K562 (cell line): ENCODE measurements around the gene PPP1R12C.

Experiments
- ESRRA ChIP-seq: fragments of 450-650 bp; IDR thresholded peaks from 2 replicates; pipeline ENCODE4 v1.6.1; 2014; ENCODE audit warnings: low read depth, mild to moderate bottlenecking, moderate library complexity, borderline replicate concordance
- HEY1 ChIP-seq: fragments of 250-450 bp; sonication (Bioruptor Pico); IDR thresholded peaks from 2 replicates; pipeline ENCODE4 v1.5.0; 2020; ENCODE audit warnings: mild to moderate bottlenecking, moderate library complexity, borderline replicate concordance
- RHOXF2B ChIP-seq: fragments of 250-450 bp; sonication (Bioruptor Pico); conservative IDR thresholded peaks from 2 replicates; pipeline ENCODE4 v1.5.1; 2021
- TGIF2 ChIP-seq: sonication (generic); formaldehyde crosslinking; IDR thresholded peaks from 2 replicates; pipeline ENCODE4 v1.8.1; 2022; ENCODE audit warnings: mild to moderate bottlenecking, missing genetic modification reagents, moderate library complexity
- ZKSCAN8 ChIP-seq: fragments of 200-800 bp; sonication (Bioruptor generic); IDR thresholded peaks from 2 replicates; pipeline ENCODE4 v1.6.1; 2016; ENCODE audit warnings: missing genetic modification characterization, missing compliant biosample characterization

DNA sequence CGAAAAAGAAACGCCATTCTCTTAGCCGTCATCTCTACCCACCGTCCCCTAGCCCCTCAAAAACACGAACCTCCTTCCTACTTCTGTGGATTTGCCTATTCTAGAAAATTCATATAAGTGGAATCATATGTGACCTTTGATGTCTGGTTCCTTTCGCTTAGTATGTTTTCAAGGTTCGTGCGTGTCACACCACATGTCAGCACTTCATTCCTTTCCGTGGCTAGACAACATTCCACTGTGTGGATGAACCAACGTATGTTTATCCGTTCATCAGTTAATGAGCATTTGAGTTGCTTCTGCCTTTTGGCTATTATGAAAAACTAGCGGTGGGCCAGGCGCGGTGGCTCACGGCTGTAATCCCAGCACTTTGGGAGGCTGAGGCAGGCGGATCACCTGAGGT lies 14.0 kb upstream of the PPP1R12C start:
- TF ChIP-seq ZKSCAN8 (CRISPR knock-in tag), result no peak
- no peak for TF ChIP-seq RHOXF2B (CRISPR knock-in tag)
- no peak for TF ChIP-seq TGIF2
- no peak for TF ChIP-seq HEY1 (CRISPR knock-in tag)
- TF ChIP-seq ESRRA, result no peak
